NB4 (cell line): ENCODE results near the gene CXCL10.

Source experiments
- CTCF ChIP-seq: IDR thresholded peaks from one replicate; pipeline ENCODE4 v1.5.1; 2012; ENCODE audit warnings: low read depth, low read length
- POLR2A ChIP-seq: IDR thresholded peaks from 2 replicates; pipeline ENCODE4 v1.6.1; 2011; ENCODE audit warnings: mild to moderate bottlenecking; ENCODE audit not compliant: insufficient read length; ENCODE audit errors: extremely low read depth

- TF ChIP-seq CTCF (no peak), POLR2A (no peak)
Observed at GRCh38 chr4:76024065-76024464, 768 bp upstream of the CXCL10 start.
